ENCODE results near the gene MAP2K6.

MAP2K6 gene

GRCh38 chr17:69450918-69451317 is 36.4 kb downstream of the MAP2K6 start:
- ChIA-PET POLR2A (no interaction called here), CTCF (interaction anchor here (0.5 kb wide), 1 partner anchor 72 kb away, joined by 3 read pairs; no protein-coding TSS in a partner anchor)
- TF ChIP-seq L3MBTL2 (conservative IDR thresholded peaks at IDR 0.05) (no peak), SUZ12 (IDR thresholded peaks at IDR 0.05) (no peak), ELF4 (IDR thresholded peaks at IDR 0.05) (no peak), SP1 (IDR thresholded peaks at IDR 0.05) (no peak), PKNOX1 (IDR thresholded peaks at IDR 0.05) (no peak), CTBP1 (IDR thresholded peaks at IDR 0.05; ENCODE audit: borderline replicate concordance) (no peak), BHLHE40 (IDR thresholded peaks at IDR 0.05; ENCODE audit: borderline replicate concordance) (no peak)
- no peak for DNase-seq (ENCODE audit: extremely low spot score)

GRCh38 chr17:69451416-69452394 is 37.2 kb downstream of the MAP2K6 start:
- POLR2A ChIA-PET: no interaction called here
- no peak for DNase-seq (ENCODE audit: extremely low spot score)
- CTCF ChIA-PET: interaction anchor here (0.5 to 0.6 kb wide), 2 partner anchors 22 to 73 kb away, joined by 3 read pairs; no protein-coding TSS in a partner anchor

GRCh38 chr17:69452664-69453260 is 38.3 kb downstream of the MAP2K6 start:
- CTCF ChIA-PET: no interaction called here
- POLR2A ChIA-PET: no interaction called here
- TF ChIP-seq SP1 (IDR thresholded peaks at IDR 0.05) (no peak), HDGF (IDR thresholded peaks at IDR 0.05; ENCODE audit: borderline replicate concordance) (no peak), TARDBP (IDR thresholded peaks at IDR 0.05) (no peak), FOXK2 (IDR thresholded peaks at IDR 0.05) (no peak), NFRKB (IDR thresholded peaks at IDR 0.05) (no peak)
- DNase-seq (ENCODE audit: extremely low spot score): no peak

More at GRCh38 chr17:69451416-69452394, 37.2 kb downstream of the MAP2K6 start:
- TF ChIP-seq FOXM1 (IDR thresholded peaks at IDR 0.05; ENCODE audit: borderline replicate concordance): no peak
- TF ChIP-seq SUZ12 (IDR thresholded peaks at IDR 0.05): no peak
- TF ChIP-seq ZNF384 (IDR thresholded peaks at IDR 0.05): no peak
- TF ChIP-seq LEF1 (IDR thresholded peaks at IDR 0.05; ENCODE audit: borderline replicate concordance): no peak
- TF ChIP-seq CTBP1 (IDR thresholded peaks at IDR 0.05; ENCODE audit: borderline replicate concordance): no peak
- TF ChIP-seq SP1 (IDR thresholded peaks at IDR 0.05): no peak
- TF ChIP-seq BHLHE40 (IDR thresholded peaks at IDR 0.05; ENCODE audit: borderline replicate concordance): no peak
- no peak for TF ChIP-seq FOXK2 (IDR thresholded peaks at IDR 0.05)
- no peak for TF ChIP-seq PKNOX1 (IDR thresholded peaks at IDR 0.05)
- TF ChIP-seq HDGF (IDR thresholded peaks at IDR 0.05; ENCODE audit: borderline replicate concordance): no peak
- no peak for TF ChIP-seq ARNT (IDR thresholded peaks at IDR 0.05)
- no peak for TF ChIP-seq ELF4 (IDR thresholded peaks at IDR 0.05)
- TF ChIP-seq NFRKB (IDR thresholded peaks at IDR 0.05): no peak

GRCh38 chr17:69454051-69454450 is 39.6 kb downstream of the MAP2K6 start:
- ChIA-PET CTCF (no interaction called here), POLR2A (no interaction called here)
- TF ChIP-seq ELF4 (IDR thresholded peaks at IDR 0.05) (no peak), FOXA1 (IDR thresholded peaks at IDR 0.05) (no peak)
- DNase-seq (ENCODE audit: extremely low spot score): no peak

- no peak for DNase-seq (ENCODE audit: extremely low spot score)
- ChIA-PET CTCF (no interaction called here), POLR2A (no interaction called here)
- TF ChIP-seq ARNT (IDR thresholded peaks at IDR 0.05) (no peak), BHLHE40 (IDR thresholded peaks at IDR 0.05; ENCODE audit: borderline replicate concordance) (no peak), ELF4 (IDR thresholded peaks at IDR 0.05) (no peak), LEF1 (IDR thresholded peaks at IDR 0.05; ENCODE audit: borderline replicate concordance) (no peak), PKNOX1 (IDR thresholded peaks at IDR 0.05) (no peak), FOXK2 (IDR thresholded peaks at IDR 0.05) (no peak), TARDBP (IDR thresholded peaks at IDR 0.05) (no peak), SP1 (IDR thresholded peaks at IDR 0.05) (no peak)
Observed at GRCh38 chr17:69455040-69455439, 40.5 kb downstream of the MAP2K6 start.

- no peak for TF ChIP-seq ARNT (IDR thresholded peaks at IDR 0.05)
- no peak for TF ChIP-seq LEF1 (IDR thresholded peaks at IDR 0.05; ENCODE audit: borderline replicate concordance)
- TF ChIP-seq FOXA1 (IDR thresholded peaks at IDR 0.05): no peak
- no peak for TF ChIP-seq BHLHE40 (IDR thresholded peaks at IDR 0.05; ENCODE audit: borderline replicate concordance)
- no peak for TF ChIP-seq L3MBTL2 (conservative IDR thresholded peaks at IDR 0.05)
- TF ChIP-seq PKNOX1 (IDR thresholded peaks at IDR 0.05): no peak
- TF ChIP-seq NFRKB (IDR thresholded peaks at IDR 0.05): no peak
- no peak for TF ChIP-seq SP1 (IDR thresholded peaks at IDR 0.05)
- no peak for TF ChIP-seq ELF4 (IDR thresholded peaks at IDR 0.05)
- TF ChIP-seq ZNF384 (IDR thresholded peaks at IDR 0.05): no peak
- TF ChIP-seq TARDBP (IDR thresholded peaks at IDR 0.05): no peak
- TF ChIP-seq HDGF (IDR thresholded peaks at IDR 0.05; ENCODE audit: borderline replicate concordance): no peak
- no peak for TF ChIP-seq FOXK2 (IDR thresholded peaks at IDR 0.05)
- no peak for TF ChIP-seq CTBP1 (IDR thresholded peaks at IDR 0.05; ENCODE audit: borderline replicate concordance)
- no peak for DNase-seq (ENCODE audit: extremely low spot score)
- ChIA-PET POLR2A (no interaction called here), CTCF (no interaction called here)
Observed at GRCh38 chr17:69457603-69458002, 43.1 kb downstream of the MAP2K6 start.
